Neural crest cell (in vitro differentiated cells): ENCODE results near the gene TRAPPC12. TPM values are rescaled to one million over a fixed set of nuclear protein-coding genes. Genes with fewer than 3 reads are reported as not detected.
A peak's percentile ranks its signal among the peaks of the same experiment; 100 is the strongest.

Experiments
- DNase-seq: peaks from one replicate; pipeline ENCODE4 v3.0.0; 2021; ENCODE audit warnings: low read depth, mixed read lengths, low spot score
- H3K27ac Mint-ChIP-seq: one replicate; pipeline ENCODE4 v1.8.0; 2021; ENCODE audit warnings: mild to moderate bottlenecking, mixed read lengths; ENCODE audit not compliant: unreplicated experiment
- H3K27me3 Mint-ChIP-seq: 2 replicates; pipeline ENCODE4 v1.8.0; 2021; ENCODE audit warnings: low read depth, mild to moderate bottlenecking, mixed read lengths
- H3K36me3 Mint-ChIP-seq: 2 replicates; pipeline ENCODE4 v1.8.0; 2021; ENCODE audit warnings: low read depth, mild to moderate bottlenecking, mixed read lengths
- H3K4me1 Mint-ChIP-seq: 2 replicates; pipeline ENCODE4 v1.8.0; 2021; ENCODE audit warnings: mixed read lengths
- H3K4me3 Mint-ChIP-seq: one replicate; pipeline ENCODE4 v1.8.0; 2021; ENCODE audit warnings: mild to moderate bottlenecking, mixed read lengths
- H3K9me3 Mint-ChIP-seq: 2 replicates; pipeline ENCODE4 v1.8.0; 2021; ENCODE audit warnings: mixed read lengths
- total RNA-seq: library from RNA; stranded (reverse); gene quantifications from 2 replicates; pipeline ENCODE4 v1.2.1, GENCODE V29; 2021
- TF ChIP-seq, protein P1 (sequence below): fragments of 200-600 bp; sonication (generic); conservative IDR thresholded peaks from 2 replicates; pipeline ENCODE4 v1.5.0; 2021; ENCODE audit warnings: antibody characterized with exemption, mild to moderate bottlenecking

Gene TRAPPC12
- total RNA-seq, 1 donor from 2014 or later = 96.9 TPM

DNA sequence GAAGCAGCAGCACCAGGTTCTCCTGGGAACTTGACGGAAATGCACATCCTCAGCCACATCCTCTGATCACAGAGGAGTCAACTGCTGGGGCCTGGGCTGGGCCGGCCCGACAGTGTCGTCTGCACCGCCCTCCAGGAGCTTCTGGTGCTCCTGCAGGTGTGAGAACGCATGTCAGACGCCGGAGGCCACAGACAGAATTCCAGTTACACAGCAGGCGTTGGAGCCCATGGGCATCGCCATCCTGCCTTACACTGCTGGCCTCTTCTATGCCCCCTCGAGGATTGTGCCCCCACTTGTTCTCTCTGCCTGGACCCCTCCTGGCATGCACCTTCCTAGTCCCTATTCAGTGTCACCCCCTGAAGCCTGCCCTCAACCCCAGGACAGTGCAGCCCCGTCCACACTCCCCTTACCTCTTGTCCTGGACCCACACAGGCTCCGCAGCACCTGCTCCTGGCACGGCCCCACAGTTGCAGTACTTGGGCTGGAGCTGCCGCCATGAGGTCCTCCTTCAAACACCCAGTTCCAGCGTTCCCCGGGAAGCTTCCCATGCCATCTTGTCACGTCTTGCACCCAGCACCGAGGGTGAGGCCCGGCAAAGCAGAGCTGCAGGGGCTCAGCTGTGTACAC is 102.4 kb downstream of the TRAPPC12 start:
- H3K4me1 Mint-ChIP-seq = peaks cover 11% of the 10 kb centered on the region
- no peak for DNase-seq
- H3K27ac Mint-ChIP-seq = no peak overlapping the region
- peaks cover 11% of the 10 kb centered on the region for H3K36me3 Mint-ChIP-seq
- H3K4me3 Mint-ChIP-seq = no peak overlapping the region
- TF ChIP-seq, protein P1, sequence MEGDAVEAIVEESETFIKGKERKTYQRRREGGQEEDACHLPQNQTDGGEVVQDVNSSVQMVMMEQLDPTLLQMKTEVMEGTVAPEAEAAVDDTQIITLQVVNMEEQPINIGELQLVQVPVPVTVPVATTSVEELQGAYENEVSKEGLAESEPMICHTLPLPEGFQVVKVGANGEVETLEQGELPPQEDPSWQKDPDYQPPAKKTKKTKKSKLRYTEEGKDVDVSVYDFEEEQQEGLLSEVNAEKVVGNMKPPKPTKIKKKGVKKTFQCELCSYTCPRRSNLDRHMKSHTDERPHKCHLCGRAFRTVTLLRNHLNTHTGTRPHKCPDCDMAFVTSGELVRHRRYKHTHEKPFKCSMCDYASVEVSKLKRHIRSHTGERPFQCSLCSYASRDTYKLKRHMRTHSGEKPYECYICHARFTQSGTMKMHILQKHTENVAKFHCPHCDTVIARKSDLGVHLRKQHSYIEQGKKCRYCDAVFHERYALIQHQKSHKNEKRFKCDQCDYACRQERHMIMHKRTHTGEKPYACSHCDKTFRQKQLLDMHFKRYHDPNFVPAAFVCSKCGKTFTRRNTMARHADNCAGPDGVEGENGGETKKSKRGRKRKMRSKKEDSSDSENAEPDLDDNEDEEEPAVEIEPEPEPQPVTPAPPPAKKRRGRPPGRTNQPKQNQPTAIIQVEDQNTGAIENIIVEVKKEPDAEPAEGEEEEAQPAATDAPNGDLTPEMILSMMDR = no peak
- H3K9me3 Mint-ChIP-seq = no peaks in the 10 kb centered on the region
- H3K27me3 Mint-ChIP-seq = no peaks in the 10 kb centered on the region

DNA sequence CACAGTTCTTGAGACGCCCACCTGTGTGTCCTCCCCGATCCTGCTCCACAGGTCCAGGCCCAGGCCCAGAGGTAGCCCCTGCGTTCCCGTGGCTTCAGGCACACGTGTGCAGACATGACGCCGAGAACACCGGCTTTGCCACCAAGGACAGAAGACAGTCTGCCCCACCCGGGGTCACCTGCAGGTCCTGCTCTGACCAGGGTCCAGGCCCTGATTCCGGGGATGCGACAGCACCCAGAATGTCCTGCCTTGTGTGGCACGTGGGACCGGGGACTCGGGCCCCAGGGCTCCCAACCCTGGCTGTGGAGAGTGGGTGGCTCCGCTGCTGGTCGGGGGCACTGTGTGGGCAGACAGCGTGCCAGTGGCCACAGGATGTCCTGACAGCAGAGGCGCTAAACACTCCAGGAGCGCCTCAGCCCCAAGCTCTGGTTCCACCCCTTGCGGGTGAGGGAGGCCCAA is 102.9 kb downstream of the TRAPPC12 start:
- Mint-ChIP-seq H3K27ac (no peak overlapping the region), H3K9me3 (no peaks in the 10 kb centered on the region), H3K27me3 (no peaks in the 10 kb centered on the region), H3K4me3 (no peak overlapping the region), H3K36me3 (peaks cover 11% of the 10 kb centered on the region), H3K4me1 (peaks cover 7% of the 10 kb centered on the region)
- DNase-seq = no peak
- TF ChIP-seq, protein P1 = no peak

DNA sequence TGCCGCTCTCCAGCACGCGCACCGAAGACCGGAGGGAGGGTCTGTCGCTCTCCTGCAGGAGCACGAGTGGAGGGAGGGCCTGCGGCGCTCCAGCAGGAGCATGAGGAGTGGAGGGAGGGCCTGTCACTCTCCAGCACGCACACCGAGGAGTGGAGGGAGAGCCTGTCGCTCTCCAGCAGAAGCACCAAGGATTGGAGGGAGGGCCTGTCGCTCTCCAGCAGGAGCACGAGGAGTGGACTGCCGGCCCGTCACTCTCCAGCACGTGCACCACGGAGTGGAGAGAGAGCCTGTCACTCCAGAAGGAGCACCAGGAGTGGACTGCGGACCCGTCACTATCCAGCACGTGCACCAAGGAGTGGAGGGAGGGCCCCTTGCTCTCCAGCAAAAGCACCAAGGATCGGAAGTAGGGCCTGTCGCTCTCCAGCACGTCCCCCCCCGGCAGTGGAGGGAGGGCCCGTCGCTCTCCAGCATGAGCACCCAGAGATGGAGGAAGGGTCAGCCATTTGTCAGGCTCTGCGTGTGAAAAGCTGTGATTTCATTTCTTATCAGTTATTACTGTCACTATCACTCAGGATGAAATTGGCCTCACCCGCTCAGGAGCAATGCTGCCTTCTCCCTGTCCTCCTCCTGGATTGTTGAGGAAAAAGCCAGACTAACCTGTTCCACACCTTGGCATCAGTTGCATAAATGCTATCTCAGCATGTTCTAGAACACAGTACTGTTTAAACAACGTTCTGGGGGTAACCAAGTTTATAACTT is 103.9 kb downstream of the TRAPPC12 start:
- Mint-ChIP-seq H3K9me3 (no peaks in the 10 kb centered on the region), H3K36me3 (peaks cover 11% of the 10 kb centered on the region), H3K4me1 (no peaks in the 10 kb centered on the region), H3K4me3 (no peak overlapping the region), H3K27me3 (no peaks in the 10 kb centered on the region), H3K27ac (no peak overlapping the region)
- TF ChIP-seq, protein P1 = no peak
- no peak for DNase-seq

DNA sequence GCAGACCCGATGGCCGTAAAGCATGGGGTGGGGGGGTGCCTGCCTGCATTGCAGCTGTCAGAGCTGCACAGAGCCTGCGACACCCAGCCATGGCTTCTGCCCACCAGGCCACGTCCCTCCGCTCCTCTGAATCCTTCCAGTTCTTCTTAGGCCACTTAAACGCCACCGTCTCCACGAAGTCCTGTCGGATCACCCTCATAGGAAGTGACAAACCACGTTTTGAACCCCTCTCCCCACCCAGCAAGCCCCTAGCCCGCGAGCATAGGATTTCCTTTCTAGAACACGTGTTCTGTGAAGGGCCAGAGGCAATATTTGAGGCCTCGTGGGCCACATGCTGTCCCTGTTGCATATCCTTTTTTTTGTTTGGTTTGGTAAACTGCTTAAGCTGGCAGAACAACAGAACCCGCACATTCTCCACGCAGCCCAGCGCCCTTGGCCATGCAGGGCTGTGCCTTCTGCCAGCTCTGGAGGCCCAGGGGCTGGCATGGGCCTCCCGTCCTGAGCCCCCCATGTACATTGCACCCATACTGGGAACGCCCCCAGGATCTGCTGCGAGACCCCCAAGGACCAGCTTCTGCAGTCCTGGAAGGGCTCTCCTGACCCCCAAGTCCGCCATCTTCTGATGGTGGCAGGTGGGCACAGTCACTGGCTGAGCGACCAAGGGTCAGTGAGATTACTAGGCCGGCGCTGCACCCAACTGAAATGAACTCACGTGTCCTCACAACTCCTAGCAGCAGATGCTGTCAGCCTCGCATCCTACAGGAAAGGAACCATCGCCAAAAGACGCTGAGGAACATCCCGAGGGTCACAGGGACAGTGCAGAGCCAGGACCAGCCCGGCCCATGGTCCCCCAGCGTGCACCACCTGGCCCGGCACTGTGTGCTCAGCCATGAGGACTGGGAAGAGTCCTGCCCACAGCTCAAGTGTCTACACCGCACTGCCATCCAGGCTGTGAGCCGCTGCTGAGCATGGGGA is 104.8 kb downstream of the TRAPPC12 start:
- H3K36me3 Mint-ChIP-seq = peaks cover 11% of the 10 kb centered on the region
- TF ChIP-seq, protein P1 = no peak
- no peaks in the 10 kb centered on the region for H3K27me3 Mint-ChIP-seq
- peaks cover 7% of the 10 kb centered on the region for H3K4me1 Mint-ChIP-seq
- H3K27ac Mint-ChIP-seq = peak overlapping the region; percentile 50
- H3K4me3 Mint-ChIP-seq = no peak overlapping the region
- H3K9me3 Mint-ChIP-seq = no peaks in the 10 kb centered on the region
- DNase-seq = no peak

DNA sequence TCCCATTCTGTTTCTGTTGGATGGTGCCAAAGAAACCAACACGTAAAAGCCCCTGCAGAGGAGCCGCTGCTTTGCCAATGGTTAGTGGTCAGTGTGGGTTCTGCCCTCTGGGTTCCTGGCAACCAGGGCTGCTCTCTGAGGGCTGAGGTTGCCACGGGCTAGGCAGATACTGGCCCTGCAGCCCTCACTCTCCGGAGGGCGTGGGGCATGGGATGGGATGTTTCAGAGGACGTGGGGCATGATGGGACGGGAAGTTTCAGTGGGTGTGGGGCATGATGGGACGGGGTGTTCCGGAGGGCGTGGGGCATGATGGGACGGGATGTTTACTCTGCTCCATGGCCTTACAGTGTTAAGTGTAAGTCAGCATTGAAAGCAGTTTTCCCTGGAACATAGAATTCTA is 105.7 kb downstream of the TRAPPC12 start:
- no peak overlapping the region for H3K4me3 Mint-ChIP-seq

More for the DNA sequence above, 105.7 kb downstream of the TRAPPC12 start:
- H3K27ac Mint-ChIP-seq = no peak overlapping the region
- no peaks in the 10 kb centered on the region for H3K27me3 Mint-ChIP-seq
- TF ChIP-seq, protein P1 = no peak
- H3K9me3 Mint-ChIP-seq = no peaks in the 10 kb centered on the region
- DNase-seq = no peak
- H3K36me3 Mint-ChIP-seq = peaks cover 11% of the 10 kb centered on the region
- H3K4me1 Mint-ChIP-seq = peaks cover 15% of the 10 kb centered on the region
